Aorta (tissue), 5 donors: ENCODE measurements around the gene PCDHB5. TPM values are rescaled to one million over a fixed set of nuclear protein-coding genes. Genes with fewer than 3 reads are reported as not detected.
"Not testable (repeated sequence)": the region's sequence is repeated elsewhere in the genome, so short reads cannot be mapped to it uniquely, and the experiment has no call there.

Experiments
- ATAC-seq: fragments of 200-7000 bp; cut with Tn5 transposase; one replicate; pipeline ENCODE4 v1.9.1; 2022; ENCODE audit warnings: moderate library complexity; ENCODE audit not compliant: low FRiP score
- DNase-seq, 2 donors: peaks; one replicate each; pipeline ENCODE4 v3.0.0-alpha.2; 2020
- H3K27ac ChIP-seq, 2 donors: one replicate each; pipeline ENCODE4 v1.5.1; 2013; ENCODE audit warnings: low read length in 2 of 2, mild to moderate bottlenecking in 2 of 2, moderate library complexity in 2 of 2, control low read depth in 1 of 2, inconsistent platforms in 1 of 2, low read depth in 1 of 2
- H3K27me3 ChIP-seq, 2 donors: one replicate each; pipeline ENCODE4 v1.6.1; 2013; ENCODE audit warnings: control low read depth in 1 of 2, low read length in 1 of 2, mild to moderate bottlenecking in 1 of 2, moderate library complexity in 1 of 2; ENCODE audit not compliant: insufficient read depth in 2 of 2, control insufficient read depth in 1 of 2
- H3K36me3 ChIP-seq, 2 donors: one replicate each; pipeline ENCODE4 v1.6.1; 2013; ENCODE audit warnings: control low read depth in 1 of 2, low read length in 1 of 2, mild to moderate bottlenecking in 1 of 2; ENCODE audit not compliant: insufficient read depth in 2 of 2, control insufficient read depth in 1 of 2
- H3K4me1 ChIP-seq, 2 donors: one replicate each; pipeline ENCODE4 v1.6.1; 2013; ENCODE audit warnings: low read length in 2 of 2, control low read depth in 1 of 2, mild to moderate bottlenecking in 1 of 2, moderate library complexity in 1 of 2; ENCODE audit not compliant: insufficient read depth in 2 of 2, control insufficient read depth in 1 of 2
- H3K4me3 ChIP-seq, 2 donors: one replicate each; pipeline ENCODE4 v1.5.1; 2013; ENCODE audit warnings: low read length in 2 of 2, control low read depth in 1 of 2, mild to moderate bottlenecking in 1 of 2
- H3K9me3 ChIP-seq: one replicate; pipeline ENCODE4 v1.6.1; 2013; ENCODE audit warnings: mild to moderate bottlenecking, low read length; ENCODE audit not compliant: control insufficient read depth
- WGBS, 2 donors: extraction: QIAGEN DNeasy Blood & Tissue Kit; methylation state at CpG; one replicate each; pipeline ENCODE4 v1.1.7; 2013; 5-methylcytosine and 5-hydroxymethylcytosine counted together
- intact Hi-C, 2 donors: fragments of 100-400 bp; cut with DNase I; formaldehyde crosslinking; loops; one replicate each; pipeline versions ENCODE4 v1.14.2 to v1.15.0; 2022
- long read RNA-seq, 2 donors: library from polyadenylated mRNA; unstranded; transcript quantifications; one replicate each; pipeline ENCODE4 v2.0.0, GENCODE V29; 2020 to 2021
- polyA plus RNA-seq, 2 donors: library from polyadenylated mRNA; stranded (reverse); fragments of 200-250 nt; gene quantifications; one replicate each; pipeline ENCODE4 v1.2.3, GENCODE V29; 2013
- total RNA-seq, 2 donors: library from RNA; stranded (reverse); fragmentation: NEBNext Ultra II Directional; extraction: Animal tissue kit (Norgen Biotek cat#: 25700); gene quantifications; one replicate each; pipeline ENCODE4 v1.2.1, GENCODE V29; 2021
- donor health status: healthy with polysubstance abuse.
- donor health status: Bipolar disorder and iron deficiency.
- donor health status: DM: no; HTN: no; CAD: no.
- donor health status: DM: no; HTN: no; CAD: no.
- donor health status: DM: yes; HTN: yes; CAD: no.

Gene PCDHB5
- 1 to 10 TPM; 4.1 to 4.2 TPM for total RNA-seq
- 1 to 10 TPM in 1 of 2 donors, under 1 TPM in 1; 0.63 to 3.0 TPM for polyA plus RNA-seq
- long read RNA-seq, donor 1, partial matches to known transcripts: 0 of 4 reads
- long read RNA-seq, donor 1, other reads (novel, unspliced or antisense): 0 of 4 reads
- long read RNA-seq, donor 2, partial matches to known transcripts: 0 of 1 reads
- long read RNA-seq, donor 2, other reads (novel, unspliced or antisense): 0 of 1 reads

GRCh38 chr5:141135030-141135717 lies at the start of gene PCDHB5:
Gene PCDHB5 (plus strand): TSS chr5:141135206. CDS start chr5:141135435, 229 bp downstream.
- intact Hi-C loops: no loop called here
- peak; percentile 63 for ATAC-seq
- Histone ChIP-seq H3K27me3 (no peaks in the 10 kb centered on the region), H3K9me3 (peaks cover 4% of the 10 kb centered on the region), H3K4me3 (peak within 1 kb of the TSS; percentile 8 to 62), H3K27ac (no peak within 1 kb of the TSS), H3K4me1 (no peaks in the 10 kb centered on the region), H3K36me3 (no peaks in the 10 kb centered on the region)
- no peak for DNase-seq
- 14 to 15% methylated on average over 22 of the region's 22 CpGs for WGBS, 2 donors

- peaks cover 13% of the 10 kb centered on the region for H3K9me3 ChIP-seq
- no peaks in the 10 kb centered on the region for H3K4me1 ChIP-seq
- WGBS, 2 donors: 9 to 11% methylated on average over 29 of the region's 29 CpGs
- ATAC-seq (no peak), DNase-seq (no peak)
- peak within 1 kb of the TSS in 1 of 2 donors; percentile 1 for H3K4me3 ChIP-seq
- no peaks in the 10 kb centered on the region for H3K27me3 ChIP-seq
- no peak within 1 kb of the TSS for H3K27ac ChIP-seq
- no peaks in the 10 kb centered on the region for H3K36me3 ChIP-seq
- intact Hi-C loops: no loop called here
These were observed 40.3 kb upstream of the PCDHB5 start, which contains the start of gene PCDHB2 for GRCh38 chr5:141094481-141095262. Gene PCDHB2 (plus strand): TSS chr5:141094615. CDS start chr5:141094791, 176 bp downstream.

GRCh38 chr5:141095263-141095641 lies 39.8 kb upstream of the PCDHB5 start:
- Histone ChIP-seq H3K27ac (no peak overlapping the region), H3K27me3 (no peaks in the 10 kb centered on the region), H3K9me3 (peaks cover 13% of the 10 kb centered on the region), H3K4me3 (no peak overlapping the region), H3K36me3 (no peaks in the 10 kb centered on the region), H3K4me1 (no peaks in the 10 kb centered on the region)
- 29 to 35% methylated on average over 12 of the region's 12 CpGs for WGBS, 2 donors
- intact Hi-C loops: no loop called here
- ATAC-seq: no peak
- no peak for DNase-seq

GRCh38 chr5:141096181-141096580 lies 38.8 kb upstream of the PCDHB5 start:
- 32% methylated on average over 24 to 32 of the region's 46 CpGs for WGBS, 2 donors
- H3K27ac ChIP-seq, H3K27me3 ChIP-seq, H3K4me3 ChIP-seq, H3K36me3 ChIP-seq, ATAC-seq, intact Hi-C loops, H3K4me1 ChIP-seq, DNase-seq: not testable (repeated sequence)
- peaks cover 19% of the 10 kb centered on the region for H3K9me3 ChIP-seq

- H3K4me3 ChIP-seq, H3K27ac ChIP-seq, DNase-seq, intact Hi-C loops, H3K36me3 ChIP-seq, H3K4me1 ChIP-seq, ATAC-seq, H3K27me3 ChIP-seq: not testable (repeated sequence)
- WGBS, 2 donors: 23 to 25% methylated on average over 9 to 36 of the region's 38 CpGs
- H3K9me3 ChIP-seq: peaks cover 19% of the 10 kb centered on the region
These were observed 38.4 kb upstream of the PCDHB5 start for GRCh38 chr5:141096586-141096985.

GRCh38 chr5:141100243-141100805 lies 34.7 kb upstream of the PCDHB5 start, which contains the start of gene PCDHB3:
Gene PCDHB3 (plus strand): TSS chr5:141100473. CDS start chr5:141100650, 177 bp downstream.
- H3K4me1 ChIP-seq: no peaks in the 10 kb centered on the region
- intact Hi-C loops: no loop called here
- DNase-seq (peak in 1 of 2 donors; percentile 55), ATAC-seq (no peak)
- 14 to 18% methylated on average over 19 of the region's 19 CpGs for WGBS, 2 donors
- no peaks in the 10 kb centered on the region for H3K36me3 ChIP-seq
- no peaks in the 10 kb centered on the region for H3K27me3 ChIP-seq
- H3K9me3 ChIP-seq: peaks cover 17% of the 10 kb centered on the region
- peak within 1 kb of the TSS in 1 of 2 donors; percentile 11 for H3K4me3 ChIP-seq
- H3K27ac ChIP-seq: no peak within 1 kb of the TSS

- no peaks in the 10 kb centered on the region for H3K27me3 ChIP-seq
- H3K36me3 ChIP-seq: no peaks in the 10 kb centered on the region
- no peak for DNase-seq
- H3K4me3 ChIP-seq: peak overlapping the region in 1 of 2 donors; percentile 11
- H3K9me3 ChIP-seq: peaks cover 11% of the 10 kb centered on the region
- ATAC-seq: no peak
- H3K27ac ChIP-seq: no peak overlapping the region
- 28 to 33% methylated on average over 20 of the region's 20 CpGs for WGBS, 2 donors
- H3K4me1 ChIP-seq: no peaks in the 10 kb centered on the region
- intact Hi-C loops: no loop called here
These were observed 33.9 kb upstream of the PCDHB5 start for GRCh38 chr5:141101059-141101458.

GRCh38 chr5:141102070-141102469 lies 32.9 kb upstream of the PCDHB5 start:
- peaks cover 11% of the 10 kb centered on the region for H3K9me3 ChIP-seq

More at GRCh38 chr5:141102070-141102469, 32.9 kb upstream of the PCDHB5 start:
- H3K36me3 ChIP-seq, H3K27ac ChIP-seq, DNase-seq, H3K27me3 ChIP-seq, ATAC-seq, H3K4me3 ChIP-seq, H3K4me1 ChIP-seq, intact Hi-C loops: not testable (repeated sequence)
- 27 to 35% methylated on average over 23 to 39 of the region's 39 CpGs for WGBS, 2 donors
